ENCODE data around the gene CLEC4G.

CLEC4G gene

GRCh38 chr19:7729831-7730285 is 2.1 kb downstream of the CLEC4G start:
- FAIRE-seq (no peak), DNase-seq (ENCODE audit: insufficient read length, low spot score) (no peak)

DNA sequence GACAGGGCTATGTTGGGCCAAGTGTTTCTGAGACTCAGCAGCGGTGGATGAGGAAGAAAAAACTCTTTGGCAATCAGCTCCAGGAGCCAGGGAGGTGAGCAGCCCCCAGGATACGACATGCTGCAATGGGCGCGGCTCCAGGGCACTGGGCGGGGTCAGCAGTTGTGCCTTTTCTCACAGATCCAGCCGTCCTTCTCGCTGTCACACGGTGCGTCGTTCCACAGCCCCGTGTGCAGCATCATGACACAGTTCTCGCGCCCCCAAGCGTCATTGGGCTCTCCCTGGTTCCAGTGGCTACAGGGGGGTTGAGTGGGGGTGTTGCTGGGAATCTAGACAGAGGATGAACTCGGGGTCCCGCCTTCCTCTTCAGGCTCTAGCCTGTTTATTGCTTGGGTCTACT is 2.7 kb downstream of the CLEC4G start:
- DNase-seq (ENCODE audit: insufficient read length, low spot score) = no peak

DNA sequence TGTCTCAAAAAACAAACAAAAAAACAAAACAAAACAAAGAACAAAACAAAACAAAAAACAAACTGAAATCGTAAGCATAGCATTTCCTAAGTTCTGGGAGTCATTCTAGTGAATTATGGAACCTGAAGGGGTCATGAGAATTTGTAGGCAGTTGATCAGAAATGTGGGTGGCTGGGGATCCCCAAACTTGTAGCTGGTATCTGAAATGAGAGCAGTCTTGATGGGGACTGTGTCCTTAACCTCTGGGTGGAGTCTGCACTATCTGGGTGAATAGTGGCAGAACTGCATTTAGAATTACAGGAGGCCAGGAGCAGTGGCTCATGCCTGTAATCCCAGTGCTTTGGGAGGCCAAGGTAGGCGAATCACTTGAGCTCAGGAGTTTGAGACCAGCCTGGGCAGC is 6.1 kb downstream of the CLEC4G start:
- no peak for DNase-seq (ENCODE audit: insufficient read length, low spot score)
- no peak for FAIRE-seq

More for the DNA sequence above, 2.7 kb downstream of the CLEC4G start:
- FAIRE-seq = no peak

GRCh38 chr19:7722231-7722651 is 9.7 kb downstream of the CLEC4G start:
- FAIRE-seq = no peak
- DNase-seq (ENCODE audit: insufficient read length, low spot score) = no peak

DNA sequence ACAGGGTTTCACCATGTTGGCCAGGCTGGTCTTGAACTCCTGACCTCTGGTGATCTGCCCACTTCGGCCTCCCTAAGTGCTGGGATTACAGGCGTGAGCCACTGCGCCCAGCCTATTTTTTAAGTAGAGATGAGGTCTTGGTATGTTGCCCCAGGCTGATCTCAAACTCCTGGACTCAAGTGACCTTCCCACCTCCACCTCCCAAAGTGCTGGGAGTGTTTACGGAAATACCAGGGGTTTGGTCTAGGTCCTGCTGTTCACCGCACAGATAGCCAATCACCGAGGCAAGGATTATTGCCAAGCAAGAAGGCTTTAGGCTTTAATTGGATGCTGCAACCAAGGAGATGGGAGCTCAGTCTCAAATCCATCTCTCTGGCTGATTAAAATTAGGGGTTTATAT is 11.6 kb downstream of the CLEC4G start:
- DNase-seq (ENCODE audit: insufficient read length, low spot score) (no peak), FAIRE-seq (no peak)

GRCh38 chr19:7718668-7719067 is 13.2 kb downstream of the CLEC4G start:
- DNase-seq (ENCODE audit: insufficient read length, low spot score) = no peak
- no peak for FAIRE-seq

- DNase-seq (ENCODE audit: insufficient read length, low spot score) = no peak
- no peak for FAIRE-seq
Observed at GRCh38 chr19:7716762-7717161, 15.1 kb downstream of the CLEC4G start.

GRCh38 chr19:7715671-7716070 is 16.2 kb downstream of the CLEC4G start:
- DNase-seq (ENCODE audit: insufficient read length, low spot score) (no peak), FAIRE-seq (no peak)

DNA sequence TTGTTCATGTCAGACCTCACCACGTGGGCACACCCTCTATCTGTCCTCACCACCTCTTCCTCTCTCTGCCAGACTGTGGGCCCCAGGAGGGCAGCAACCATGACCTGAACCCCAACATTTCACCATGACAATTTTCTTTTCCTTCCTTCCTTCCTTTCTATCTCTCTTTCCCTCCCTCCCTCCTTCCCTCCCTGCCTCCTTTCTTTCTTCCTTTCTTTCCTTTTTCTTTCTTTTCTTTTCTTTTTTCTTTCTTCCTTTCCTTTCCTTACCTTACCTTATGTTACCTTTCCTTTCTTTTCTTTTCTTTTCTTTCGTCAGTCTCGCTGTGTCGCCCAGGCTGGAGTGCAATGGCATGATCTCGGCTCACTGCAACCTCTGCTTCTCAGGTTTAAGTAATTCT is 21.3 kb downstream of the CLEC4G start:
- FAIRE-seq = no peak
- no peak for DNase-seq (ENCODE audit: insufficient read length, low spot score)

DNA sequence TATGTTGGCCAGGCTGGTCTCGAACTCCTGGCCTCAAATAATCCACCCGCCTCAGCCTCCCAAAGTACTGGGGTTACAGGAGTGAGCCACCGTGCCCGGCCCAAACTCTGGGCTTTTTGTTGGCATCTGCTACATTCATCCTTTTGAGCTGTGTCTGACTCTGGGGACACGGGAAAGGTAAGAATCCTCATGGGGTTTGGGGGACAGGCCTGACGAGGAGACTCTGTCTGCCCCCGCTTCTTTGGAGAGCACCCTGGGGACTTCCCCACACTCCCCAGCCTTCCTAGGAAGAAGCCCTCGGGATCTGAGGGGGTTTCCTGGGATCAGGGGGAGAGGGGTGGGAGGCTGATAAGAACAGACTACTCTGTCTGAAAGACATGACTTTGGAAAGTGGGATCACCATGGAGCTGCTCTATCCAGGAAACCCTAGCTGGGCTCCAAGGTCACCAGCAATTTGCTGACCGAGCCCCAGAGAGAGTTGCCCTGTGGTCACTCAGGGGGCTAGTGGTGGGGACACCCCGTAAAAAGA is 21.9 kb downstream of the CLEC4G start:
- FAIRE-seq (no peak), DNase-seq (ENCODE audit: insufficient read length, low spot score) (no peak)

- no peak for FAIRE-seq
- no peak for DNase-seq (ENCODE audit: insufficient read length, low spot score)
Observed at GRCh38 chr19:7706955-7707456, 24.9 kb downstream of the CLEC4G start.

GRCh38 chr19:7706188-7706954 is 25.5 kb downstream of the CLEC4G start:
- no peak for FAIRE-seq
- DNase-seq (ENCODE audit: insufficient read length, low spot score) = no peak

- DNase-seq (ENCODE audit: insufficient read length, low spot score) (no peak), FAIRE-seq (no peak)
Observed at GRCh38 chr19:7705387-7706187, 26.3 kb downstream of the CLEC4G start.

DNA sequence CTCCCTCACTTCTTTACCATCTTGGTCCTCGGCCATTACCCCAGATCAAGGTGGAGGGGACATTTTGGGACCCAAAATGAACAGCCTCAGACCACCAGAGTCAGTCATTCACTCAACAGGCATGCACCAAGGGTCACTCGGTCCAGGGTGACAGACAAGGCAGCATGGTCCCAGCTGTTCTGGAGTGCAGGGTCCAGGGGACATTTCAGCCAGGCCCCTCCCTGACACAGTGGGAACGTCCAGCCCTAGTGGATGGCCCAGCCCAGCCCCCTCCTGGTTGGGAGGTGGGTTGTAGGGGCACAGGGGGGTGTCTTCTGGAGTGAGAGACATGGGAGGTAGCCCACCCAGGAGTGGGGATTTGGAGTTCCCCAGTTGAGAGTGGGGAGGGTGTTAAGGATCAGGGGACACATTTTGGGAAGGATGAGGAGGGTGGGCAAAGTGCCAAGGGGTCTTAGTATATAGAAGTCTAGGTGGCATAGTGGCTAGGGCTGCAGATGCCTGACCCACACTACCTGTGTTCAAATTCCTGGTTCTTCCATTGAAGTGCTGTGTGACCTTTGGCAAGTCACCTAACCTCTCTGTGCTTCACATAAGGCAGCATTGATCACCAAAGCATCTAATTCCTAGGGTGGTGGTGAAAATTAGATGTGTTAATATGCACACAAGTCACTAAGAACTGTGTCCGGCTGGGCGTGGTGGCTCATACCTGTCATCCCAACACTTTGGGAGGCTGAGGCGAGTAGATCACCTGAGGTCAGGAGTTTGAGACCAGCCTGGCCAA is 27.4 kb downstream of the CLEC4G start:
- FAIRE-seq (no peak), DNase-seq (ENCODE audit: insufficient read length, low spot score) (no peak)

GRCh38 chr19:7703332-7703731 is 28.6 kb downstream of the CLEC4G start:
- no peak for DNase-seq (ENCODE audit: insufficient read length, low spot score)
- no peak for FAIRE-seq

- FAIRE-seq = no peak
- no peak for DNase-seq (ENCODE audit: insufficient read length, low spot score)
Observed at GRCh38 chr19:7701654-7702457, 30.1 kb downstream of the CLEC4G start, which contains the start of gene FCER2. TSS of gene FCER2 (minus strand) at chr19:7702131. CDS start at chr19:7699760, 2,371 bp downstream.

DNA sequence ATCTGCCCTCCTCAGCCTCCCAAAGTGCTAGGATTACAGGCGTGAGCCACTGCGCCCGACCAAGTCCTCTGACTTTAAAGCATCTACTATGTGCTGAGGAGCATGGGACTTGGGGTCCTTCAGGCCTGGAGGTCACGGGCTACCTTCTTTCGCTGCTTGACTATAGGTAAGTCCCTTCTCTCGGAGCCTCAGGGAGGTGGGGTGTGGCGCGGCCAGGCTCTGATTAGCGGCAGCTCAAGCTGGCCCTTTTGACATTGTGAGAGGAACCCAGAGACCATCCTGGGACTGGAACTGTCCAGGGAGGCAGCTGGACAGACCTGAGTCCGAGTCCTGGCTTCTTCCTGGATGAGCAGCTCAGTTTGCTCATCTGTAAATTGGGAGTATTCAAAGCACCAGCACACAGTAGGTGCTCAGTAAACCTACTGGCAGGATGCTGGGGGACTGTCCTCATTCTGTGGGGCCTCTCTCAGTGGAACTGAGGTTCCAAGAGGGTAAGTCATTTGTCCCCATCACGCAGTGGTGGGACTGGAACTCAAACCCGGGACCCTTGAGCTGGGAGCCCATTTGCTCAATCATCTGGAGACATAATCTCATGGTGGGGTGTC is 30.8 kb downstream of the CLEC4G start:
- DNase-seq (ENCODE audit: insufficient read length, low spot score) = no peak
- no peak for FAIRE-seq

DNA sequence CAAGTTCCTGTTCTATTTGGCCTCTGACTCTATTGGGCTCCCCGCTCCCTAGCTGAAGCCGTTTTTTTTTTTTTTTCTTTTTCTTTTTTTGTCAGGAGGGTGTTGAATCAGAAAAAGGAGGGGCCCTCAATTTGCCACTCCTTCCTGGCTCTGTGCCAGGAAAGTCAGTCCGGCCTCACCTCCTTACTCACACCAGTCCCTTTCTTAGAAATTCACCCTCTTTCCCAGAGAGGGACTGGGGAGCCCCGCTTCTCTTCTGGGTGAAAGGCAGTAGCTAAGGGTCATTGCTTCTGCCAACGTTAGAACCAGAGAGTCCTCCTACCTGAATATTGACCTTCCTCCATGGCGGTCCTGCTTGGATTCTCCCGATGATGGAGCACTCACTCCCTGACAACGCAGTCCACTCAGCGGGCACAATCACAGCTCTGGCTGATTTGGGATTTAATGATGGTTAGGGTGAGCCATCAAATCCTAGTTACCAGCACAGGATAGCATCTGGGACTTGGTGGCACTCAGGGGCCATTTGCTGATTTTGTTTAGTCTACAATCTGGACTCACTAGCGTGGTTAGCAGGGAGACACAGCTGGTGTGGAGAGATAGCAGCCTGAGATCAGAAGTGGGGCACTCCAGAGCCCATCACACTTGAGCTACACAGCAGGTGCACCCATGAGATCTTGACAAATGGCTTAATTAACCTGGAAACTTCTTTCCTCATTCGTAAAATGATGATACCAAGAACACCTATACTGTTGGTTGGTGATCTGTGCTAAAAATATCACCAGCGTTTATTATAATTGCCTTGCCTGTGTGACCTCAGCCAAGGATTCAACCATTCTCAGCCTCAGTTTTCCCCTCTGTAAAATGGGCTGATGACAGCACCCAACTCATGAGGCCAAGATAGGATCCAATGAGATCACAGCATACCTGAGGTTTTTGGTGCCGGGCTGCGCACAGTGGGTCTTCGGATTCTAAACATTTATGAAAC is 32.2 kb downstream of the CLEC4G start:
- DNase-seq (ENCODE audit: insufficient read length, low spot score) (no peak), FAIRE-seq (no peak)
